Sigmoid colon (tissue), 3 donors: ENCODE results near the gene CYTH3.

Experiments used
- POLR2A ChIP-seq, 2 donors: fragments of 450-650 bp; IDR thresholded peaks; one replicate each; pipeline ENCODE4 v1.6.1; 2016; ENCODE audit warnings: antibody characterized with exemption in 2 of 2, mild to moderate bottlenecking in 2 of 2, moderate library complexity in 2 of 2
- TF ChIP-seq, protein P1 (sequence below), 4 experiments: fragments of 450-650 bp in 3 of 4; fragments of 200-600 bp in 1 of 4; IDR thresholded peaks; one replicate each; pipeline ENCODE4 v1.5.1; 2016 to 2019; ENCODE audit warnings: antibody characterized with exemption in 4 of 4, mild to moderate bottlenecking in 3 of 4, moderate library complexity in 2 of 4

DNA sequence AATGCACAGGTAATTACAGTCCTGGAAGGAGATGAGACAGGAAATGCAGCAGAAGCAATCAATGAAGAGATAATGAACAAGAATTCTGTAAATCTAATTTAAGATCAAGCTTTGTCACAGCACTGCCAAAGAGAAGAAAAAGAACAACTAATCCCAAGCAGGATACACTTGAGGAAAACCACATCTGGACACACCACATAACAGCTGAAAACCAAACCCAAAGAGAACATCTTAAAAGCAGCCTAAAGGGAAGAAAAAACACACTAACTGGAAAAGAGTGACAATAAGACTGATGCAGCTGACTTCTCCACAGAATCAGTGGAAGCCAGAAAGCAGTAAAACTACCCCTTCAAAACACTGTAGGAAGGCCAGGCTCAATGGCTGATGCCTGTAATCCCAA lies 10.2 kb downstream of the CYTH3 start:
- no peak for TF ChIP-seq POLR2A (IDR thresholded peaks at IDR 0.05)
- TF ChIP-seq, protein P1, sequence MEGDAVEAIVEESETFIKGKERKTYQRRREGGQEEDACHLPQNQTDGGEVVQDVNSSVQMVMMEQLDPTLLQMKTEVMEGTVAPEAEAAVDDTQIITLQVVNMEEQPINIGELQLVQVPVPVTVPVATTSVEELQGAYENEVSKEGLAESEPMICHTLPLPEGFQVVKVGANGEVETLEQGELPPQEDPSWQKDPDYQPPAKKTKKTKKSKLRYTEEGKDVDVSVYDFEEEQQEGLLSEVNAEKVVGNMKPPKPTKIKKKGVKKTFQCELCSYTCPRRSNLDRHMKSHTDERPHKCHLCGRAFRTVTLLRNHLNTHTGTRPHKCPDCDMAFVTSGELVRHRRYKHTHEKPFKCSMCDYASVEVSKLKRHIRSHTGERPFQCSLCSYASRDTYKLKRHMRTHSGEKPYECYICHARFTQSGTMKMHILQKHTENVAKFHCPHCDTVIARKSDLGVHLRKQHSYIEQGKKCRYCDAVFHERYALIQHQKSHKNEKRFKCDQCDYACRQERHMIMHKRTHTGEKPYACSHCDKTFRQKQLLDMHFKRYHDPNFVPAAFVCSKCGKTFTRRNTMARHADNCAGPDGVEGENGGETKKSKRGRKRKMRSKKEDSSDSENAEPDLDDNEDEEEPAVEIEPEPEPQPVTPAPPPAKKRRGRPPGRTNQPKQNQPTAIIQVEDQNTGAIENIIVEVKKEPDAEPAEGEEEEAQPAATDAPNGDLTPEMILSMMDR (IDR thresholded peaks at IDR 0.05): no peak
